Left hindlimb (tissue), 1 donor: Measurements from ENCODE around the gene ANXA8.
"Not testable (repeated sequence)": the region's sequence is repeated elsewhere in the genome, so short reads cannot be mapped to it uniquely, and the experiment has no call there.

Experiments used
- DNase-seq: peaks from one replicate; pipeline ENCODE4 v3.0.0-alpha.2; 2018

ANXA8 gene

GRCh38 chr10:47483923-47484322, at the start of gene ANXA8:
ANXA8 (minus strand) TSS chr10:47484115; CDS start chr10:47483933, 182 bp downstream.
- not testable (repeated sequence) for DNase-seq

GRCh38 chr10:47523475-47523874, 39.6 kb upstream of the ANXA8 start, which contains the start of gene AGAP9:
AGAP9 (minus strand) TSS chr10:47523638; CDS start chr10:47523526, 112 bp downstream.
- not testable (repeated sequence) for DNase-seq

GRCh38 chr10:47502313-47502712, 18.4 kb upstream of the ANXA8 start:
- DNase-seq, result peak; percentile 18

GRCh38 chr10:47494226-47494625, 10.3 kb upstream of the ANXA8 start:
- DNase-seq, result not testable (repeated sequence)

- not testable (repeated sequence) for DNase-seq
These were observed 7.7 kb upstream of the ANXA8 start, which contains the start of gene FAM25G for GRCh38 chr10:47491600-47491999. FAM25G (minus strand) TSS chr10:47491700; CDS start chr10:47491674, 26 bp downstream.

- DNase-seq, result not testable (repeated sequence)
These were observed 5.7 kb upstream of the ANXA8 start for GRCh38 chr10:47489630-47490029.

GRCh38 chr10:47485943-47486342, 2.0 kb upstream of the ANXA8 start:
- not testable (repeated sequence) for DNase-seq

- DNase-seq, result peak; percentile 8
These were observed 871 bp upstream of the ANXA8 start for GRCh38 chr10:47484786-47485185.

- not testable (repeated sequence) for DNase-seq
These were observed 1.5 kb downstream of the ANXA8 start for GRCh38 chr10:47482367-47482766.

- not testable (repeated sequence) for DNase-seq
These were observed 2.1 kb downstream of the ANXA8 start for GRCh38 chr10:47481768-47482181.

- not testable (repeated sequence) for DNase-seq
These were observed 2.6 kb downstream of the ANXA8 start for GRCh38 chr10:47481182-47481766.

GRCh38 chr10:47480133-47480532, 3.8 kb downstream of the ANXA8 start:
- DNase-seq, result not testable (repeated sequence)

- not testable (repeated sequence) for DNase-seq
These were observed 5.8 kb downstream of the ANXA8 start for GRCh38 chr10:47478114-47478513.

- DNase-seq, result not testable (repeated sequence)
These were observed 6.8 kb downstream of the ANXA8 start for GRCh38 chr10:47477078-47477477.

- peak; percentile 4 for DNase-seq
These were observed 8.8 kb downstream of the ANXA8 start for GRCh38 chr10:47475101-47475500.

- DNase-seq, result not testable (repeated sequence)
These were observed 10.4 kb downstream of the ANXA8 start for GRCh38 chr10:47473516-47473915.

GRCh38 chr10:47472647-47473046, 11.3 kb downstream of the ANXA8 start:
- not testable (repeated sequence) for DNase-seq

GRCh38 chr10:47472072-47472471, 11.8 kb downstream of the ANXA8 start:
- not testable (repeated sequence) for DNase-seq

- DNase-seq, result not testable (repeated sequence)
These were observed 15.0 kb downstream of the ANXA8 start for GRCh38 chr10:47468731-47469528.

GRCh38 chr10:47467957-47468356, 16.0 kb downstream of the ANXA8 start:
- not testable (repeated sequence) for DNase-seq

- not testable (repeated sequence) for DNase-seq
These were observed 16.5 kb downstream of the ANXA8 start for GRCh38 chr10:47467458-47467857.

GRCh38 chr10:47465216-47465917, 18.5 kb downstream of the ANXA8 start:
- DNase-seq, result not testable (repeated sequence)
